GM12864 (cell line): ENCODE measurements around the gene SARS1.
"Not testable (repeated sequence)": the region's sequence is repeated elsewhere in the genome, so short reads cannot be mapped to it uniquely, and the experiment has no call there.

Experiments used
- DNase-seq: peaks from one replicate; pipeline ENCODE4 v3.0.0-alpha.2; 2011; ENCODE audit warnings: low read depth
- H3K4me3 ChIP-seq: 2 replicates; pipeline ENCODE4 v1.5.1; 2011; ENCODE audit warnings: mild to moderate bottlenecking, low read depth, low read length, control low read depth
- TF ChIP-seq, protein P1 (sequence below): IDR thresholded peaks from 2 replicates; pipeline ENCODE4 v1.5.1; 2011; ENCODE audit warnings: low read depth, mild to moderate bottlenecking, moderate library complexity, low read length, control low read depth, inconsistent platforms; ENCODE audit errors: missing control alignments

The SARS1 gene

DNA sequence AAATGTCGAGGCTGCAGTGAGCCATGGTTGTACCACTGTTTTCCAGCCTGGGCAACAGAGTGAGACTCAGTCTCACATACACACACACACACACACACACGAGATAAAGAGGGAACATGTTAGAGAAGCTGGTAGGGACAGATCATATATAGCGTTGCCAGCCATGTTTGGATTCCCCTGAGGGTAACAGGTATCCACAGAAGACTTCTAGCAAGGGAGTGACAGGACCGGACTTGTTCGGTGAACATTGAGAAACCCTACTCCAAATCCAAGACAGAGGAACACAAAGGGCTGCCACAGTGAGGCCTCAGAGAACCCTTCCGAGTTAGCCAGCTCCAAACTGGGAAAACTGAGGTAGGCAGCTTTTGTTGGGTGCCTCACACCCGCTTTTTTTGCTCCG lies 3.7 kb upstream of the SARS1 start:
- TF ChIP-seq, protein P1, sequence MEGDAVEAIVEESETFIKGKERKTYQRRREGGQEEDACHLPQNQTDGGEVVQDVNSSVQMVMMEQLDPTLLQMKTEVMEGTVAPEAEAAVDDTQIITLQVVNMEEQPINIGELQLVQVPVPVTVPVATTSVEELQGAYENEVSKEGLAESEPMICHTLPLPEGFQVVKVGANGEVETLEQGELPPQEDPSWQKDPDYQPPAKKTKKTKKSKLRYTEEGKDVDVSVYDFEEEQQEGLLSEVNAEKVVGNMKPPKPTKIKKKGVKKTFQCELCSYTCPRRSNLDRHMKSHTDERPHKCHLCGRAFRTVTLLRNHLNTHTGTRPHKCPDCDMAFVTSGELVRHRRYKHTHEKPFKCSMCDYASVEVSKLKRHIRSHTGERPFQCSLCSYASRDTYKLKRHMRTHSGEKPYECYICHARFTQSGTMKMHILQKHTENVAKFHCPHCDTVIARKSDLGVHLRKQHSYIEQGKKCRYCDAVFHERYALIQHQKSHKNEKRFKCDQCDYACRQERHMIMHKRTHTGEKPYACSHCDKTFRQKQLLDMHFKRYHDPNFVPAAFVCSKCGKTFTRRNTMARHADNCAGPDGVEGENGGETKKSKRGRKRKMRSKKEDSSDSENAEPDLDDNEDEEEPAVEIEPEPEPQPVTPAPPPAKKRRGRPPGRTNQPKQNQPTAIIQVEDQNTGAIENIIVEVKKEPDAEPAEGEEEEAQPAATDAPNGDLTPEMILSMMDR, result no peak
- no peak for DNase-seq
- H3K4me3 ChIP-seq, result no peak overlapping the region

DNA sequence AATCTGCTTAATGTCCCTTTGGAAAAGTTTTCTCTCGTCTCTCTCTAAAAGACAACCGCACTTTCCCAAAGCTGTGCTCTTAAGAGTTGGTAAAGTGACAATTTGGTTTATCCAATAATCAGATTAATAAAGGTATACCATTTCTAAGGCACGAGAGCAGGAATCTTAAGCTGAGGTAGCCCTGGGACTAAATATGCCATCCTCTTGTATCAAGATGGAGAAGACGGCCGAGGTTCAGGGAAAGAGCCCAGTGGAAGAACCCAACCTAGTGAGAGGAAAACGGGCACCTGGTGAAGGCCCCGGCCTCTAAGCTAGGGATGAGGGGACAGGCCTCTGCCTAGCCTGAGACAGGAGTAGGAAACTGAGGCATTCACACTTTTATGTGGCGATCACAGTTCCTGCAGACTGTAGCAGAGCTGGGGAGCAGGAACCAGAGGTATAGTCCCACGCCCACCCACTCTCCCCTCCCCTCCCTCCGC lies 334 bp upstream of the SARS1 start:
- DNase-seq, result no peak
- peak overlapping the region; percentile 90 for H3K4me3 ChIP-seq
- TF ChIP-seq, protein P1, result no peak

DNA sequence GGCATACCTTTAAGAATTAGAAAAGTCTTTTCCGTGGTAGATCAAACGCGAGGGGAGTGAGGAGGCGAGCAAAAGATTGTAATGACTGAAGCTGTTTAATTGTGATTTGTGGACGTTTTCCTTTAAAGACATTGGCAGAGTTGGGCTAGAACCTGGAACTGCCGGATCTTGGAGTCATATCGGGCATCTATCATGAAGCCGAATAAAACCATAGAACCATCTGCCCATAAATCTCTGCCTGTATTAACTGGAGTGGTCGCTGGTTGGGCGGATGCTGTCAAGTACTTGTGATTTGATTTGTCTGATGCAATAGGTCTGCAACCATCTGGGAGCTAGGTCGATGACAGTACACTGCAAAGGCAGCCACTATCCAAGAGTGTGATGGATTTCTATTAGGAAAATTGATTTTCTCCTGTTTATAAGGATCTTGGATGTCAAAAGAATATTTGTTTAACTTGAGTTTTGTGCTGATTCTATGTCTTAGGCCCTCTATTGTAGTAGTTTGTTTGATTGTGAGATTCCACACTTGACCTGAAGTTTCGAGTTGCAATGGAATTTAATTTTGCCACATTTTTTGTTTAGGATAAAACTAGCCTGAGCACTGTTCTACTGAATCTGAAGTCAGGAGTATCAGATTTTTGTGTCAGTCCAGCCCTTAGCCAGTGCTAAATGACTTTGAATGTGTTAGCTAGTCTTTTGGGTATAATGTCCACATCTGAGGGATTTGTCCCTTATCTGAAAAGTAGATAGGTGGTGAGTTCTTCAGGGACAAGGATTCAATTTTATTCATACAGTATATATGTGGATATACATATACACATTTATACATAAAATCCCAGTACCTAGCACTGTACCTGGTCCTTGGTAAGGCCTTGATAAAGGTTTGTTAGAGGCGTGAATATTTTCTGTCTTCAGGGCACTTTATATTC lies 1.2 kb downstream of the SARS1 start:
- DNase-seq, result peak; percentile 60
- TF ChIP-seq, protein P1, result no peak

DNA sequence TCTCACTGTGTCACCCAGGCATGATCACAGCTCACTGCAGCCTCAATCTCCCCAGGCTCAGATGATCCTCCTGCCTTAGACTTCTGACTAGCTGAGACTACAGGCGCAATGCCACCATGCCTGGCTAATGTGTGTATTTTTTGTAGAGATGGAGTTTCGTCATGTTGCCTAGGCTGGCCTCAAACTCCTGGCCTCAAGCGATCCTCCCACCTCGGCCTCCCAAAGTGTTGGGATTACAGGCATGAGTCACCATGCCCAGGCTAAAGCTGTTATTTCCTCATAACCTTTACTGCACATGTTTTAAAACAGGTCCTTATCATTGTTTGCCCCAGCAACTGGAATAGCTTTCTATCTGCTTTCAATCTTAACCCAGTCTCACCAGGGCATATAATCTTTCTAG lies 2.9 kb downstream of the SARS1 start:
- TF ChIP-seq, protein P1, result no peak
- no peak overlapping the region for H3K4me3 ChIP-seq
- no peak for DNase-seq

More for the DNA sequence above, 1.2 kb downstream of the SARS1 start:
- H3K4me3 ChIP-seq, result peak overlapping the region; percentile 90

DNA sequence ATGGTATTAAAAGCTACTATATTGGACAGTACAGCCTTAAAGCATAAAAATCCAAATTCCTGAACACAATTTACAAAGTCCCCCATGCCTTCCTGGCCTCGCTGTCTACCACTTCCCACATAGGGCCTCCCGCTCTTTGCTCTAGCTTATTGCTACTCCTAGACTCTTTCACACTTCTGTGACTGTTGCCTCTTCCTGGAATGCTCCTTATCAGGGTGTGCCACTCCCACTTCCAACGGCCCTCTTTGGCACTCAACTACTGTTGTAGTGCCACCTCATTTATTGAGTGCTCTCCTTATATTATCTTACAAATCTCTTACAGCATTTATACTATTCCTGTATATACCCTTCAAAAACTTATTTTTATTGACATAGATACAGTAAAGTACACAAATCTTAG lies 4.8 kb downstream of the SARS1 start:
- TF ChIP-seq, protein P1, result no peak
- H3K4me3 ChIP-seq, result no peak overlapping the region
- DNase-seq, result no peak

DNA sequence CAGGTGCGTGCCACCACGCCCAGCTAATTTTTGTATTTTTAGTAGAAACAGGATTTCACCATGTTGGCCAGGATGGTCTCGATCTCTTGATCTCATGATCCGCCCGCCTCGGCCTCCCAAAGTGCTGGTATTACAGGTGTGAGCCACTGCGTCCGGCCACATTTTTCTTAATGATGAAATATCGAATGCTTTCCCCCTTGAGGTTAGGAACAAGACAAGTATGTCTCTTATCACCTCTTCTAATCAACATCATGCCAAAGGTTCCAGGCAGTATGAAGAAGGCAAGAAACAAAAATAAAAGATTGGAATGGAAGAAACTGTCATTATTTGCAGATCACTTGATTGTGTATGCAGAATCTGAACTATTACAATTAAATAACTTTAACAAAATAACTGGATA lies 7.5 kb downstream of the SARS1 start:
- H3K4me3 ChIP-seq, DNase-seq: not testable (repeated sequence)

DNA sequence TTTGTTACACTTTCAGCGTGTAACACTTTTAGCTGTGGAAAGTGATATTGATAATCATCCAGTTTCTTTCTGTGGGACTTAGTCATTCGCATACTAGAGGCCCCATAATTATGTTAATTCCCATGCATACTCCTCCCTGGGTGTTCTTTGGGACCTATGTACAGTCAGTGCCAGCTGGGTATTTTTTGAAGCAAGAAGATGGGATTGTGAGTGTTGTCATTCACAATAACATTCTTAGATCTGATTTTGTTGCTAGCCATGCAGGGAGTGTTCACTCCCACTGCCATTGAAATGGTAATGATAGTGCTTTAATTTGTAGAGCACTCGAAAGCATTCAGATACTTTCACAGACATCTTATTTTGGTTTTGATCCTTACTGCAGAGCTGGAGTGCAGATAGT lies 11.6 kb downstream of the SARS1 start:
- DNase-seq, result no peak
- H3K4me3 ChIP-seq, result no peak overlapping the region
- TF ChIP-seq, protein P1, result no peak
